Activated naive CD4-positive, alpha-beta T cell treated with anti-CD3 and anti-CD28 coated beads for 36 hours (primary cell): ENCODE measurements around the gene OR6V1. TPM values are rescaled to one million over a fixed set of nuclear protein-coding genes. Genes with fewer than 3 reads are reported as not detected.
"Not testable (repeated sequence)": the region's sequence is repeated elsewhere in the genome, so short reads cannot be mapped to it uniquely, and the experiment has no call there.

Experiments
- CTCF ChIA-PET: fragments of 350-600 bp; sonication (Branson Sonifier 250); formaldehyde crosslinking; loops from one replicate; lab custom pipeline; 2021; ENCODE audit warnings: antibody characterized with exemption; lab: Charles Lee
- DNase-seq: peaks from one replicate; pipeline ENCODE4 v3.0.0-alpha.2; 2020
- H3K27ac Mint-ChIP-seq: one replicate; pipeline ENCODE4 v1.8.0; 2021; ENCODE audit warnings: mild to moderate bottlenecking, mixed read lengths
- H3K27me3 Mint-ChIP-seq: one replicate; pipeline ENCODE4 v1.8.0; 2021; ENCODE audit warnings: low read depth, mixed read lengths
- H3K36me3 Mint-ChIP-seq: one replicate; pipeline ENCODE4 v1.8.0; 2021; ENCODE audit warnings: low read depth, mixed read lengths
- H3K4me1 Mint-ChIP-seq: one replicate; pipeline ENCODE4 v1.8.0; 2021; ENCODE audit warnings: low read depth, mixed read lengths
- H3K4me3 Mint-ChIP-seq: one replicate; pipeline ENCODE4 v1.8.0; 2021; ENCODE audit warnings: mild to moderate bottlenecking, moderate library complexity, mixed read lengths
- H3K9me3 Mint-ChIP-seq: one replicate; pipeline ENCODE4 v1.8.0; 2021; ENCODE audit warnings: mixed read lengths
- intact Hi-C: fragments of 100-400 bp; cut with micrococcal nuclease; formaldehyde crosslinking; loops from one replicate; pipeline ENCODE4 v1.15.1; 2023
- total RNA-seq, 2 experiments: library from RNA; stranded (reverse); gene quantifications; one replicate each; pipeline ENCODE4 v1.2.3, GENCODE V29; 2021

OR6V1 gene
- total RNA-seq, 2 experiments from 2014 or later: not detected

DNA sequence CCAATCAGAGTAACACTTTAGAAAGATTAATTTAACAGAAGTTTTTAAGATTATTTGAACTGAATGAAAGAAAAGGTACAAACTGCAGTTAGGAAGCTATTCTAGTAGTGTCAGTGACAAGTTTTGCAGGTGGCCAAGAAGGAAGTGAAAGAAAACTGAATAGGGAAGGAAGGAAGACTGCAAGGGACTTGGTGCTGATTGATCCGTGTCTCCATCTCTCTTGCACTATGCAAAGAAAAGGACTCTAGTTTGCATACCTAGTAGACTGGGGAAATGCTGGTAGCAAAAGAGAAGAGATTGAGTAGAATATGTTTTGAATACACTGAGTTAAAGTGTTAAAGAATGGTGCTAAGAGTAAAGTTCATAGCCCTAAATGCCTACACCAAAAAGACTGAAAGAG is 33.0 kb downstream of the OR6V1 start:
- intact Hi-C loops: no loop called here
- Mint-ChIP-seq H3K4me1 (no peaks in the 10 kb centered on the region), H3K4me3 (no peak overlapping the region), H3K27ac (no peak overlapping the region), H3K27me3 (peaks cover 10% of the 10 kb centered on the region), H3K9me3 (peaks cover 7% of the 10 kb centered on the region), H3K36me3 (no peaks in the 10 kb centered on the region)
- DNase-seq: no peak
- CTCF ChIA-PET: no interaction called here

DNA sequence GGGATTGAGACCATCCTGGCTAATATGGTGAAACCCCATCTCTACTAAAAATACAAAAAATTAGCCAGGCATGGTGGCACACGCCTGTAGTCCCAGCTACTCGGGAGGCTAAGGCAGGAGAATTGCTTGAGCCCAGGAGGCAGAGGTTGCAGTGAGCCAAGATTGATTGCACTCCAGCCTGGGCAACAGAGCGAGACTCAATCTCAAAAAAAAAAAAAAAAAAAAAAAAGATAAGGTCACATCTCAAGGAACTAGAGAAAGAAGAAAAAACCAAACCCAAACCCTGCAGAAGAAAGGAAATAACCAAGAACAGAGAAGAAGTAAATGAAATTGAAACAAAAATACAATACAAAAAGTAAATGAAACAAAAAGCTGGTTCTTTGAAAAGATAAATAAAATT is 33.5 kb downstream of the OR6V1 start:
- intact Hi-C loops, DNase-seq, H3K4me3 Mint-ChIP-seq, H3K27ac Mint-ChIP-seq, H3K4me1 Mint-ChIP-seq, H3K36me3 Mint-ChIP-seq, H3K27me3 Mint-ChIP-seq, CTCF ChIA-PET, H3K9me3 Mint-ChIP-seq: not testable (repeated sequence)

DNA sequence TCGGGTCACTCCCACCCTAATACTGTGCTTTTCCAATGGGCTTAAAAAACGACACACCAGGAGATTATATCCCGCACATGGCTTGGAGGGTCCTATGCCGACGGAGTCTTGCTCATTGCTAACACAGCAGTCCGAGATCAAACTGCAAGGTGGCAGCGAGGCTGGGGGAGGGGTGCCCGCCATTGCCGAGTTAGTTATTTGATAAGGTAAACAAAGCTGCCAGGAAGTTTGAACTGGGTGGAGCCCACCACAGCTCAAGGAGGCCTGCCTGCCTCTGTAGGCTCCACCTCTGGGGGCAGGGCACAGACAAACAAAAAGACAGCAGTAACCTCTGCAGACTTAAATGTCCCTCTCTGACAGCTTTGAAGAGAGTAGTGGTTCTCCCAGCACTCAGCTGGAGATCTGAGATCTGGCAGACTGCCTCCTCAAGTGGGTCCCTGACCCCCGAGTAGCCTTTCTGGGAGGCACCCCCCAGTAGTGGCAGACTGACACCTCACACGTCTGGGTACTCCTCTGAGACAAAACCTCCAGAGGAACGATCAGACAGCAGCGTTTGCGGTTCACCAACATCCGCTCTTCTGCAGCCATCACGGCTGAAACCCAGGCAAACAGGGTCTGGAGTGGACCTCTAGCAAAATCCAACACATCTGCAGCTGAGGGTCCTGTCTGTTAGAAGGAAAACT is 36.5 kb downstream of the OR6V1 start:
- intact Hi-C loops, H3K27ac Mint-ChIP-seq, H3K4me3 Mint-ChIP-seq, H3K36me3 Mint-ChIP-seq, H3K9me3 Mint-ChIP-seq, DNase-seq, H3K4me1 Mint-ChIP-seq: not testable (repeated sequence)
- peaks cover 12% of the 10 kb centered on the region for H3K27me3 Mint-ChIP-seq
- CTCF ChIA-PET: interaction anchor here (0.6 kb wide), 1 partner anchor 24 kb away, joined by 3 read pairs; no protein-coding TSS in a partner anchor

DNA sequence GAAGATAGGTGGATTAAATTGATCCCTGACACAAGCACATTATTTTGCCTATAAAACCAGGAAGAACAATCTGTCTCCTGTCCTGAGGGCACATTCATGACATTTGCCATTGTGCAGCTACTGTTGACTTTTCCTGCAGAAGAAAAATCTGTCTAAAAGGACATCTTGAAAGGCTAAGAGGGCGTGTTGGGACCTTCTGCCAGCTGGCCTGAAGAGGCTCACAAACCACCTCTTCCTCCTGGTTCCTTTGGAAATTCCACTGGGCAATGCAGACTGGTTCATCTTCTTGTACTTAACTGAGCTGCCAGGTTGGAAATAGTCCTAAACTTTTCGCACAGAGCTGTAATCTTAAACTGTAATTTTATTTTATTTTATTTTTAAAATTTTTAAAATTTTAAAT is 44.0 kb downstream of the OR6V1 start:
- peaks cover 2% of the 10 kb centered on the region for H3K36me3 Mint-ChIP-seq
- peaks cover under 1% of the 10 kb centered on the region for H3K27me3 Mint-ChIP-seq
- H3K9me3 Mint-ChIP-seq: peaks cover 18% of the 10 kb centered on the region
- no peak for DNase-seq
- H3K27ac Mint-ChIP-seq: no peak overlapping the region
- CTCF ChIA-PET: no interaction called here
- intact Hi-C loops: no loop called here
- H3K4me1 Mint-ChIP-seq: no peaks in the 10 kb centered on the region
- no peak overlapping the region for H3K4me3 Mint-ChIP-seq

DNA sequence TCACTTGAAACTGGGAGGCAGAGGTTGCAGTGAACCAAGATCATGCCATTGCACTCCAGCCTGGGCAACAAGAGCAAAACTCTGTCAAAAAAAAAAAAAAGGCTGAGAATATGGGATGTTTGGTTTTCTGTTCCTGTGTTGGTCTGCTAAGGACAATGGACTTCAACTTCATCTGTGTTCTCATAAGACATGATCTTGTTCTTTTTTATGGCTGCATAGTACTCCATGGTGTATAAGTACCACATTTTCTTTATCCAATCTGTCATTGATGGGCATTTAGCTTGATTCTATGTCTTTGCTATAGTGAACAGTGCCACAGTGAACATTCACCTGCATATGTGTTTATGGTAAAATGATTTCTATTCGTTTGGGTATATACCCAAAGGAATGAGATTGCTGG is 47.4 kb downstream of the OR6V1 start:
- DNase-seq, CTCF ChIA-PET, H3K4me1 Mint-ChIP-seq, H3K27ac Mint-ChIP-seq, H3K4me3 Mint-ChIP-seq, H3K36me3 Mint-ChIP-seq, H3K27me3 Mint-ChIP-seq, intact Hi-C loops: not testable (repeated sequence)
- peaks cover 18% of the 10 kb centered on the region for H3K9me3 Mint-ChIP-seq

Other genes starting within 250 kb of the OR6V1 start
- 10 to 100 TPM; 22.1 to 22.8 TPM for gene EPHB6, start 197.3 kb upstream of the OR6V1 start, total RNA-seq
- not detected for gene TRPV6, start 166.6 kb upstream of the OR6V1 start, total RNA-seq
- gene TRPV5, start 118.6 kb upstream of the OR6V1 start, total RNA-seq: not detected
- not detected for gene LLCFC1, start 112.9 kb upstream of the OR6V1 start, total RNA-seq
- gene KEL, start 90.0 kb upstream of the OR6V1 start, total RNA-seq: under 1 TPM; 0.52 to 0.83 TPM
- not detected for gene OR9A2, start 25.2 kb upstream of the OR6V1 start, total RNA-seq
- gene PIP, start 79.7 kb downstream of the OR6V1 start, total RNA-seq: not detected
- gene TAS2R39, start 131.1 kb downstream of the OR6V1 start, total RNA-seq: not detected
- gene TAS2R40, start 169.7 kb downstream of the OR6V1 start, total RNA-seq: not detected
- gene GSTK1, start 211.1 kb downstream of the OR6V1 start, total RNA-seq: 100 to 1,000 TPM; 186 to 187 TPM
- under 1 TPM; 0.64 to 0.74 TPM for gene TMEM139, start 232.6 kb downstream of the OR6V1 start, total RNA-seq
- gene CASP2, start 236.0 kb downstream of the OR6V1 start, total RNA-seq: 100 to 1,000 TPM; 116 to 124 TPM